GM23338 (cell line): Measurements from ENCODE around the gene FBXW12. TPM values are rescaled to one million over a fixed set of nuclear protein-coding genes. Genes with fewer than 3 reads are reported as not detected.

Experiments used
- ATAC-seq: fragments of 200-7000 bp; cut with Tn5 transposase; 3 replicates; pipeline ENCODE4 v1.9.1; 2020
- DNase-seq: peaks from one replicate; pipeline ENCODE4 v3.0.0-alpha.2; 2015; ENCODE audit warnings: low spot score
- H2AFZ ChIP-seq: fragments of 200-600 bp; sonication (generic); 2 replicates; pipeline ENCODE4 v1.8.0; 2016; ENCODE audit warnings: antibody characterized with exemption, mild to moderate bottlenecking, moderate library complexity
- H3F3A ChIP-seq: fragments of 200-600 bp; sonication (generic); replicated peaks from 2 replicates; pipeline ENCODE4 v1.8.0; 2017; ENCODE audit warnings: antibody characterized with exemption, mixed run types, low read depth
- H3K27ac ChIP-seq: fragments of 200-600 bp; sonication (generic); 2 replicates; pipeline ENCODE4 v1.6.1; 2016; ENCODE audit warnings: low read depth
- H3K27me3 ChIP-seq: fragments of 200-600 bp; sonication (generic); 2 replicates; pipeline ENCODE4 v1.8.0; 2016; ENCODE audit warnings: mild to moderate bottlenecking, mixed run types, moderate library complexity; ENCODE audit not compliant: insufficient read depth
- H3K36me3 ChIP-seq: fragments of 200-600 bp; sonication (generic); 2 replicates; pipeline ENCODE4 v1.8.0; 2016; ENCODE audit warnings: mild to moderate bottlenecking; ENCODE audit not compliant: insufficient read depth
- H3K4me1 ChIP-seq: fragments of 200-600 bp; sonication (generic); 2 replicates; pipeline ENCODE4 v1.8.0; 2016; ENCODE audit warnings: mild to moderate bottlenecking, moderate library complexity; ENCODE audit not compliant: insufficient read depth
- H3K4me2 ChIP-seq: fragments of 200-600 bp; sonication (generic); 2 replicates; pipeline ENCODE4 v1.7.1; 2017; ENCODE audit warnings: mixed run types
- H3K4me3 ChIP-seq: fragments of 200-600 bp; sonication (generic); 2 replicates; pipeline ENCODE4 v1.6.1; 2016; ENCODE audit warnings: mixed run types
- H3K79me2 ChIP-seq: fragments of 200-600 bp; sonication (generic); replicated peaks from 2 replicates; pipeline ENCODE4 v1.8.0; 2017; ENCODE audit warnings: mild to moderate bottlenecking; ENCODE audit not compliant: insufficient read depth
- H3K9me2 ChIP-seq: fragments of 200-600 bp; sonication (generic); 2 replicates; pipeline ENCODE4 v1.8.0; 2017; ENCODE audit not compliant: insufficient read depth
- H4K20me1 ChIP-seq: fragments of 200-600 bp; sonication (generic); replicated peaks from 2 replicates; pipeline ENCODE4 v1.8.0; 2017; ENCODE audit warnings: mild to moderate bottlenecking; ENCODE audit not compliant: insufficient read depth
- H3K27ac Mint-ChIP-seq: 2 replicates; pipeline ENCODE4 v1.8.0; 2020; ENCODE audit warnings: inconsistent platforms, mild to moderate bottlenecking, moderate library complexity, mixed read lengths
- H3K27me3 Mint-ChIP-seq: 3 replicates; pipeline ENCODE4 v1.8.0; 2022; ENCODE audit warnings: low read depth, mild to moderate bottlenecking, moderate library complexity, mixed read lengths, inconsistent platforms; ENCODE audit not compliant: insufficient read depth, poor library complexity
- H3K36me3 Mint-ChIP-seq: 3 replicates; pipeline ENCODE4 v1.8.0; 2021; ENCODE audit warnings: low read depth, mild to moderate bottlenecking, inconsistent platforms, moderate library complexity, mixed read lengths
- H3K4me1 Mint-ChIP-seq: 3 replicates; pipeline ENCODE4 v1.8.0; 2020; ENCODE audit warnings: mild to moderate bottlenecking, inconsistent platforms, mixed read lengths
- H3K4me3 Mint-ChIP-seq: 3 replicates; pipeline ENCODE4 v1.8.0; 2021; ENCODE audit warnings: moderate library complexity, mild to moderate bottlenecking, inconsistent platforms, mixed read lengths
- H3K9me3 Mint-ChIP-seq: 3 replicates; pipeline ENCODE4 v1.8.0; 2020; ENCODE audit warnings: moderate library complexity, mild to moderate bottlenecking, inconsistent platforms, mixed read lengths
- EZH2 ChIP-seq: fragments of 200-600 bp; sonication (generic); IDR thresholded peaks from one replicate; pipeline ENCODE4 v1.8.0; 2017; ENCODE audit warnings: antibody characterized with exemption, mild to moderate bottlenecking, low read depth; ENCODE audit not compliant: unreplicated experiment
- JUNB ChIP-seq: IDR thresholded peaks from one replicate; pipeline ENCODE4 v1.6.1; 2016; ENCODE audit warnings: antibody characterized with exemption; ENCODE audit not compliant: unreplicated experiment
- STAT1 ChIP-seq: IDR thresholded peaks from one replicate; pipeline ENCODE4 v1.6.1; 2016; ENCODE audit warnings: antibody characterized with exemption; ENCODE audit not compliant: unreplicated experiment
- ZNF114 ChIP-seq: fragments of 250-450 bp; sonication (Bioruptor Pico); IDR thresholded peaks from 2 replicates; pipeline ENCODE4 v1.5.0; 2020; ENCODE audit warnings: mild to moderate bottlenecking, moderate library complexity
- ZNF331 ChIP-seq: fragments of 250-450 bp; sonication (Bioruptor Pico); IDR thresholded peaks from 2 replicates; pipeline ENCODE4 v1.5.0; 2020; ENCODE audit warnings: low read depth, mild to moderate bottlenecking, moderate library complexity
- polyA plus RNA-seq: library from polyadenylated mRNA; unstranded; fragments of >200 nt; fragmentation: Nextera tagmentation; extraction: Ambion mirVana; gene quantifications from 2 replicates; pipeline ENCODE4 v1.2.1, GENCODE V29; 2016
- total RNA-seq: library from RNA; depleted of rRNA; stranded (reverse); fragments of >200 nt; shearing (Covaris generic); gene quantifications from 2 replicates; pipeline ENCODE4 v1.2.3, GENCODE V29; 2014
- TF ChIP-seq, protein P1 (sequence below), 2 experiments: fragments of 200-600 bp in 1 of 2; sonication (generic) in 1 of 2; conservative IDR thresholded peaks; 2 replicates each; pipeline versions ENCODE4 v1.5.1 to v1.6.1; 2016 to 2017; ENCODE audit warnings: antibody characterized with exemption in 2 of 2, low read depth in 2 of 2, mild to moderate bottlenecking in 2 of 2, moderate library complexity in 1 of 2
- TF ChIP-seq, protein P2 (sequence below): IDR thresholded peaks from 2 replicates; pipeline ENCODE4 v1.6.1; 2016; ENCODE audit warnings: antibody characterized with exemption
- TF ChIP-seq, protein P3 (sequence below): fragments of 250-450 bp; sonication (Bioruptor Pico); IDR thresholded peaks from 2 replicates; pipeline ENCODE4 v1.5.0; 2020; ENCODE audit warnings: mild to moderate bottlenecking, moderate library complexity

The FBXW12 gene
- total and polyA plus RNA-seq, 2 experiments from 2014 or later: 0.73 TPM; not detected in 1

DNA sequence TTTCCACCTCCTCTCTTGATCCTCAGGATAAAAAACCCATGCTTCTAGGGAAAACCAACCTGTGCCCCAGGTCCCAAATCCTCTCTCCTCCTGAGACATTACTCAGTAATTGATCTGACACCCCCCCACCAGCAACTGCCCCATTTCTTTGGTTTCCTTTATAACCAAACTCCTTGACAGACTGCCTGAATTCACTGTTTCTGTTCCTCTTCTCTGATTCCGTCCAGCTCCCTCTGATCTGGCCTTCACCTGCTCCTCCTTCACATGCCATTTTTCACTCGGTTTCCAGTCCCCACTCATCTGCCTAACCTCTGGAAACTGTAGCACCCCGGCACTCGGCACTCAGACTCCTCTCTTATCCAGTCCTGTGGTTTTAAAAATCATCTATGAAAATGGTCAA, 65.8 kb downstream of the FBXW12 start:
- Mint-ChIP-seq H3K4me3 (no peak overlapping the region; the same call in 2 of the 3 replicates), H3K36me3 (peaks cover 42% of the 10 kb centered on the region), H3K4me1 (peaks cover 16% of the 10 kb centered on the region), H3K9me3 (no peaks in the 10 kb centered on the region), H3K27ac (no peak overlapping the region), H3K27me3 (peaks cover 6% of the 10 kb centered on the region)
- Histone ChIP-seq H3K4me1 (peaks cover 9% of the 10 kb centered on the region; the same call in 1 of the 2 replicates), H3K79me2 (peaks cover 51% of the 10 kb centered on the region), H3K27me3 (no peaks in the 10 kb centered on the region), H3K27ac (no peak overlapping the region), H3F3A (peaks cover 41% of the 10 kb centered on the region), H3K4me3 (no peak overlapping the region), H3K4me2 (no peak overlapping the region), H3K36me3 (peaks cover 16% of the 10 kb centered on the region), H4K20me1 (peaks cover 16% of the 10 kb centered on the region), H2AFZ (no peak overlapping the region), H3K9me2 (no peaks in the 10 kb centered on the region)
- DNase-seq (no peak), ATAC-seq (no peak)
- no peak for TF ChIP-seq ZNF114 (CRISPR knock-in tag)
- TF ChIP-seq, protein P1, sequence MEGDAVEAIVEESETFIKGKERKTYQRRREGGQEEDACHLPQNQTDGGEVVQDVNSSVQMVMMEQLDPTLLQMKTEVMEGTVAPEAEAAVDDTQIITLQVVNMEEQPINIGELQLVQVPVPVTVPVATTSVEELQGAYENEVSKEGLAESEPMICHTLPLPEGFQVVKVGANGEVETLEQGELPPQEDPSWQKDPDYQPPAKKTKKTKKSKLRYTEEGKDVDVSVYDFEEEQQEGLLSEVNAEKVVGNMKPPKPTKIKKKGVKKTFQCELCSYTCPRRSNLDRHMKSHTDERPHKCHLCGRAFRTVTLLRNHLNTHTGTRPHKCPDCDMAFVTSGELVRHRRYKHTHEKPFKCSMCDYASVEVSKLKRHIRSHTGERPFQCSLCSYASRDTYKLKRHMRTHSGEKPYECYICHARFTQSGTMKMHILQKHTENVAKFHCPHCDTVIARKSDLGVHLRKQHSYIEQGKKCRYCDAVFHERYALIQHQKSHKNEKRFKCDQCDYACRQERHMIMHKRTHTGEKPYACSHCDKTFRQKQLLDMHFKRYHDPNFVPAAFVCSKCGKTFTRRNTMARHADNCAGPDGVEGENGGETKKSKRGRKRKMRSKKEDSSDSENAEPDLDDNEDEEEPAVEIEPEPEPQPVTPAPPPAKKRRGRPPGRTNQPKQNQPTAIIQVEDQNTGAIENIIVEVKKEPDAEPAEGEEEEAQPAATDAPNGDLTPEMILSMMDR (conservative IDR thresholded peaks at IDR 0.05; ENCODE audit: low read depth in 2 of 2): no peak
- TF ChIP-seq STAT1: no peak
- TF ChIP-seq, protein P2, sequence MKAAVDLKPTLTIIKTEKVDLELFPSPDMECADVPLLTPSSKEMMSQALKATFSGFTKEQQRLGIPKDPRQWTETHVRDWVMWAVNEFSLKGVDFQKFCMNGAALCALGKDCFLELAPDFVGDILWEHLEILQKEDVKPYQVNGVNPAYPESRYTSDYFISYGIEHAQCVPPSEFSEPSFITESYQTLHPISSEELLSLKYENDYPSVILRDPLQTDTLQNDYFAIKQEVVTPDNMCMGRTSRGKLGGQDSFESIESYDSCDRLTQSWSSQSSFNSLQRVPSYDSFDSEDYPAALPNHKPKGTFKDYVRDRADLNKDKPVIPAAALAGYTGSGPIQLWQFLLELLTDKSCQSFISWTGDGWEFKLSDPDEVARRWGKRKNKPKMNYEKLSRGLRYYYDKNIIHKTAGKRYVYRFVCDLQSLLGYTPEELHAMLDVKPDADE: no peak
- no peak for TF ChIP-seq JUNB
- TF ChIP-seq, protein P3, sequence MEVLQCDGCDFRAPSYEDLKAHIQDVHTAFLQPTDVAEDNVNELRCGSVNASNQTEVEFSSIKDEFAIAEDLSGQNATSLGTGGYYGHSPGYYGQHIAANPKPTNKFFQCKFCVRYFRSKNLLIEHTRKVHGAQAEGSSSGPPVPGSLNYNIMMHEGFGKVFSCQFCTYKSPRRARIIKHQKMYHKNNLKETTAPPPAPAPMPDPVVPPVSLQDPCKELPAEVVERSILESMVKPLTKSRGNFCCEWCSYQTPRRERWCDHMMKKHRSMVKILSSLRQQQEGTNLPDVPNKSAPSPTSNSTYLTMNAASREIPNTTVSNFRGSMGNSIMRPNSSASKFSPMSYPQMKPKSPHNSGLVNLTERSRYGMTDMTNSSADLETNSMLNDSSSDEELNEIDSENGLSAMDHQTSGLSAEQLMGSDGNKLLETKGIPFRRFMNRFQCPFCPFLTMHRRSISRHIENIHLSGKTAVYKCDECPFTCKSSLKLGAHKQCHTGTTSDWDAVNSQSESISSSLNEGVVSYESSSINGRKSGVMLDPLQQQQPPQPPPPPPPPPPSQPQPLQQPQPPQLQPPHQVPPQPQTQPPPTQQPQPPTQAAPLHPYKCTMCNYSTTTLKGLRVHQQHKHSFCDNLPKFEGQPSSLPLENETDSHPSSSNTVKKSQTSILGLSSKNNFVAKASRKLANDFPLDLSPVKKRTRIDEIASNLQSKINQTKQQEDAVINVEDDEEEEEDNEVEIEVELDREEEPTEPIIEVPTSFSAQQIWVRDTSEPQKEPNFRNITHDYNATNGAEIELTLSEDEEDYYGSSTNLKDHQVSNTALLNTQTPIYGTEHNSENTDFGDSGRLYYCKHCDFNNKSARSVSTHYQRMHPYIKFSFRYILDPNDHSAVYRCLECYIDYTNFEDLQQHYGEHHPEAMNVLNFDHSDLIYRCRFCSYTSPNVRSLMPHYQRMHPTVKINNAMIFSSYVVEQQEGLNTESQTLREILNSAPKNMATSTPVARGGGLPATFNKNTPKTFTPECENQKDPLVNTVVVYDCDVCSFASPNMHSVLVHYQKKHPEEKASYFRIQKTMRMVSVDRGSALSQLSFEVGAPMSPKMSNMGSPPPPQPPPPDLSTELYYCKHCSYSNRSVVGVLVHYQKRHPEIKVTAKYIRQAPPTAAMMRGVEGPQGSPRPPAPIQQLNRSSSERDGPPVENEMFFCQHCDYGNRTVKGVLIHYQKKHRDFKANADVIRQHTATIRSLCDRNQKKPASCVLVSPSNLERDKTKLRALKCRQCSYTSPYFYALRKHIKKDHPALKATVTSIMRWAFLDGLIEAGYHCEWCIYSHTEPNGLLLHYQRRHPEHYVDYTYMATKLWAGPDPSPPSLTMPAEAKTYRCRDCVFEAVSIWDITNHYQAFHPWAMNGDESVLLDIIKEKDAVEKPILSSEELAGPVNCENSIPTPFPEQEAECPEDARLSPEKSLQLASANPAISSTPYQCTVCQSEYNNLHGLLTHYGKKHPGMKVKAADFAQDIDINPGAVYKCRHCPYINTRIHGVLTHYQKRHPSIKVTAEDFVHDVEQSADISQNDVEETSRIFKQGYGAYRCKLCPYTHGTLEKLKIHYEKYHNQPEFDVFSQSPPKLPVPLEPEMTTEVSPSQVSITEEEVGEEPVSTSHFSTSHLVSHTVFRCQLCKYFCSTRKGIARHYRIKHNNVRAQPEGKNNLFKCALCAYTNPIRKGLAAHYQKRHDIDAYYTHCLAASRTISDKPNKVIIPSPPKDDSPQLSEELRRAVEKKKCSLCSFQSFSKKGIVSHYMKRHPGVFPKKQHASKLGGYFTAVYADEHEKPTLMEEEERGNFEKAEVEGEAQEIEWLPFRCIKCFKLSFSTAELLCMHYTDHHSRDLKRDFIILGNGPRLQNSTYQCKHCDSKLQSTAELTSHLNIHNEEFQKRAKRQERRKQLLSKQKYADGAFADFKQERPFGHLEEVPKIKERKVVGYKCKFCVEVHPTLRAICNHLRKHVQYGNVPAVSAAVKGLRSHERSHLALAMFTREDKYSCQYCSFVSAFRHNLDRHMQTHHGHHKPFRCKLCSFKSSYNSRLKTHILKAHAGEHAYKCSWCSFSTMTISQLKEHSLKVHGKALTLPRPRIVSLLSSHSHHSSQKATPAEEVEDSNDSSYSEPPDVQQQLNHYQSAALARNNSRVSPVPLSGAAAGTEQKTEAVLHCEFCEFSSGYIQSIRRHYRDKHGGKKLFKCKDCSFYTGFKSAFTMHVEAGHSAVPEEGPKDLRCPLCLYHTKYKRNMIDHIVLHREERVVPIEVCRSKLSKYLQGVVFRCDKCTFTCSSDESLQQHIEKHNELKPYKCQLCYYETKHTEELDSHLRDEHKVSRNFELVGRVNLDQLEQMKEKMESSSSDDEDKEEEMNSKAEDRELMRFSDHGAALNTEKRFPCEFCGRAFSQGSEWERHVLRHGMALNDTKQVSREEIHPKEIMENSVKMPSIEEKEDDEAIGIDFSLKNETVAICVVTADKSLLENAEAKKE (CRISPR knock-in tag): no peak
- no peak for TF ChIP-seq EZH2
- no peak for TF ChIP-seq ZNF331
